ENCODE measurements around the gene ACSM6.

The ACSM6 gene

DNA sequence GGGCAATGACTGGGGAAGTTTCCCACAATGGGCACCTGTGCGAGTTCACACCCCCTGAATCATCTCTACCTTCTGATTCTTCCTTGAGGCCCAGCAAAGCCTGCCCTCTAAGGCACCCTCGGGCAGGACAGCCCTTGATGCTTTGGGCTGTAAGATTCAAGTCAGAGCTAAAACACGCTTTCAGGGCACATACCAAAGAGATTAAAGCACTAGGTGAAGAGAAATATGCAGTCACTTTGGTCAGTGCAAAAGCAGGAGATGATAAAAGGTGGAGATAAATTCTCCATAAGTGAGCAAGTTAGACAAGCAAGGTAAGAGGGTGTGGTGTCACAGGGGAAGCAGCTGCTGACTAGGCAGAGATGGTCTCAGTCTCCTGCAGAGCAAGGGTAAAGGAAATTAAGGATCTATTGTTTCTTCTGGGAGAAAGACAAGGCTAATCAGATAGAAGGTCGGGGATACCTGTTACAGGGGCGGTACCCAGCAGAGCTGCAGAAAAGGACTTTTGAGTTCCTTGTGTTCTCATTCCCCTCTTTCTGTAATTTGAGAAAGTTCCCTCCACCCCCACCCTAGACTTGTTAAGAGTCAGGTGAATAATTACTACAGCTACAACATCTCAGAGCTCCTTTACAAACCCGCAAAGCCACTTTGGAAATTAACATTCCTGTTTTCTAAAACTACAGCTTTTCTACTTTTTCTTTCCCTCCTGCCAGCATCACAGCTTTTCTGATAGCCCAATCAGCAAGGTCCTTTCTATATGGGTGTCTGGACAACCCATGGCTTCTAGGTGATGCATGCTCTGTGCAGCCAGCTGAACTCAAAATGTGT is 70.4 kb downstream of the ACSM6 start:
- DNase-seq (ENCODE audit: extremely low read depth, low read depth), result no peak
- TF ChIP-seq, protein P1, sequence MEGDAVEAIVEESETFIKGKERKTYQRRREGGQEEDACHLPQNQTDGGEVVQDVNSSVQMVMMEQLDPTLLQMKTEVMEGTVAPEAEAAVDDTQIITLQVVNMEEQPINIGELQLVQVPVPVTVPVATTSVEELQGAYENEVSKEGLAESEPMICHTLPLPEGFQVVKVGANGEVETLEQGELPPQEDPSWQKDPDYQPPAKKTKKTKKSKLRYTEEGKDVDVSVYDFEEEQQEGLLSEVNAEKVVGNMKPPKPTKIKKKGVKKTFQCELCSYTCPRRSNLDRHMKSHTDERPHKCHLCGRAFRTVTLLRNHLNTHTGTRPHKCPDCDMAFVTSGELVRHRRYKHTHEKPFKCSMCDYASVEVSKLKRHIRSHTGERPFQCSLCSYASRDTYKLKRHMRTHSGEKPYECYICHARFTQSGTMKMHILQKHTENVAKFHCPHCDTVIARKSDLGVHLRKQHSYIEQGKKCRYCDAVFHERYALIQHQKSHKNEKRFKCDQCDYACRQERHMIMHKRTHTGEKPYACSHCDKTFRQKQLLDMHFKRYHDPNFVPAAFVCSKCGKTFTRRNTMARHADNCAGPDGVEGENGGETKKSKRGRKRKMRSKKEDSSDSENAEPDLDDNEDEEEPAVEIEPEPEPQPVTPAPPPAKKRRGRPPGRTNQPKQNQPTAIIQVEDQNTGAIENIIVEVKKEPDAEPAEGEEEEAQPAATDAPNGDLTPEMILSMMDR (IDR thresholded peaks at IDR 0.05; ENCODE audit: low read depth, low read length), result no peak

DNA sequence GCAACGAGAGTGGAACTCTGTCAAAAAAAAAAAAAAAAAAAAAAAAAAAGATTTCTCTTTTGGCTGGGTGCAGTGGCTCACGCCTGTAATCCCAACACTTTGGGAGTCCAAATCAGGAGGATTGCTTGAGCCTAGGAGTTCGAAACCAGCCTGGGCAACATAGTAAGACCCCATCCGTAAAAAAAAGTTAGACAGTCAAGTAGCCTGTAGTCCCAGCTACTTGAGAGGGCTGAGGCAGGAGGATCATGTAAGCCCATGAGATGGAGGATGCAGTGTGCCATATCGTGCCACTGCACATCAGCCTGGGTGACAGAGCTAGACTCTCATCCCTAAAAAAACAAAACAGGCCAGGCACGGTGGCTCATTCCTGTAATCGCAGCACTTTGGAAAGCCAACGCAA is 71.5 kb downstream of the ACSM6 start:
- DNase-seq (ENCODE audit: extremely low read depth, low read depth), result no peak
- TF ChIP-seq, protein P1 (IDR thresholded peaks at IDR 0.05; ENCODE audit: low read depth, low read length), result no peak

DNA sequence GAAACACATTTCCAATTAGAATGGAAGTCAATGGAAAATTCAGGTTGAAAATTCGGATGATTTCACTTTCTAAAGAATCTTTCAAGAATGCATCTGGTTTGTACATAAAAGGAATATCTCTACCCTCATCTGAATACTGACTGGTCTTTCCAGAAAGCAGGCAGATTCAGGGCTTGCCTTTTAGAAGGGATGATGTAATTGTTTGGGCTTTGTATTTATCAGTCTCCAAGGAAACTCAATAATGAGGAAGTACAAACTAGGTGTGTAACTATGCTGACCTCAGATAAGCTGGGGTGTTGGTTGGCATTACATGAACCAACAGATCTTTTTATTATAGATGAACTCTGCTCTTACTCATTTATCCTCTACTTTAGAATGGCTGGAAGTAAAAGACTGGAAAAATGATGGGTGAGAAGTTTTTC is 72.6 kb downstream of the ACSM6 start:
- DNase-seq (ENCODE audit: extremely low read depth, low read depth), result peak; percentile 62
- TF ChIP-seq, protein P1 (IDR thresholded peaks at IDR 0.05; ENCODE audit: low read depth, low read length), result no peak

DNA sequence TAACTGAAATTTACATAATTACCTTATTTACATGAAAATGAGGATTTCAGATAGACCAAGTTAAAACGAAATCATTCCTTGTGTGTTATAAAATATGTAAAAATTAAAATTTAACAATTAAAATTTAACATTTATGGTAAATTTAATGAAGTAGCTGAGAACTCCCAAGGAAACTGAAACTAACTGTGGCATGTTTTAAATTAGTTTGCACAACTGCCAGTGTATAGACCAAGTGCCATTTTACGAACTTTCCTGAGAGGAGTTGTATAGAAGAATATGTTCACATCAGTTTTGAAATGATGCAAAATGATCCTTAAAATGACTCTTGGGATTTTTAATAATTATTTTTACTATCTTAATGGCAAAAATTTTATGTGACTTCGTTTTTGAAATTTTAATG is 73.2 kb downstream of the ACSM6 start:
- TF ChIP-seq, protein P1 (IDR thresholded peaks at IDR 0.05; ENCODE audit: low read depth, low read length), result no peak
- no peak for DNase-seq (ENCODE audit: extremely low read depth, low read depth)

DNA sequence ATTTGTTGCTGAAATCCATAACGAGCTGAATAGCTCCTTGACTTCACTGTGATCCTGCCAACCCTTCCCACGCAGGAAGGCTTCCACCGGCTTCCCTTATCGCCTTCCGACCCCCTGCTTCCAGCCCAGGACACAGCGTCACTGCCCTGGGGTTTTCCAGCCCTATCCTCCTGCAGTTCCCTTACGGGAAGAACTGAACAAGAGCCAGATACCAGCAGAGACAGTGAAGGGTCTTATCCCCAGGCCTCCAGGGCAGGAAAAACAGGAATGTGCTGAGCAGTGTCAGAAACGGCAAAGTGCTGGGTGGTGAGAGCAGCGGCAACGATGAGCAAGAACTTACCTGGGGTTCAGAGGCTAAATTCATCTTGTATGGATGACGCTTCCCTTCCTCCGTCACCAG is 74.4 kb downstream of the ACSM6 start:
- DNase-seq (ENCODE audit: extremely low read depth, low read depth), result no peak
- TF ChIP-seq, protein P1 (IDR thresholded peaks at IDR 0.05; ENCODE audit: low read depth, low read length), result no peak

DNA sequence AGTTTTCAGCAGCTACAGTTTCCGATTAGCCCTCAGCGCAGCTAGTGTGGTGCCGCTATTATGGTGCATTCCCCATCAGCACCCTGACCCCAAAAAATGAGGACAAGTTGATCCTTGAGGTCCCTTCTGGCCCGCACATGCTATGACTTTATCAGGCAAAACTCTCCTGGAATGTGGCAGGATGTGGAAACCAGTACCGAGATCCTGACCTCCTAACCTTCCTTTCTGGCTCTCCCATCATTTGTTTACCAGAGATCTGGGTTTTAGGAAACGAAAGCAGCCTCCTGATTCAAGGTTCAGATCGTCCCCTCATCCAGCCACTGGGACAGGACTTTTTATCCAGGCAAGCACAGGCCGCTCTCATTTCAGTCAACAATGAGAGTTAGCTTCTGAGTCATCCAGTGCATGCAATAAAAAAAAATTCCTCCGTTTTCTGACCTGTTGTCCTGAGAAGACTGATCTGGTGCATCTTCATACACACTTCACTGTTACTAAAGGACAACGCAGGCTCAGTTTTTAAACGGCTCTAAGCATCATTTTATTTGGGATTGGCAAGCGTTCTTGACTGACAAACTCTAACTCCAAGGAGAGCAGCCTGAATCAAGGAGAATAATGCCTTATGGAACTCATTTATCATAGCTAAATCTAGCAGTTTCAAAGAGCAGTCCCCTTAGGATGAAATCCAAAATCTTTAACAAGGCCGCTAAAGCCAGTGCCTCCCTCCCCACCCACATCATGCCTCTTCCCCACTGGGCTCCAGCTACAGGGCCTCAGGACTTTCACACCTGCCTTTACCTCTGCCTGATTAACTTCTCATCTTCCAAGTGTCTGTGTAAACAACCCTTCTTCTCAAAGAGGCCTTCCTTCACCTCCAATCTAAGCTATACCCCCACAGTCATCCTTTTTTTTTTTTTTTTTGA is 79.6 kb downstream of the ACSM6 start:
- DNase-seq (ENCODE audit: extremely low read depth, low read depth), result peak; percentile 64
- TF ChIP-seq, protein P1 (IDR thresholded peaks at IDR 0.05; ENCODE audit: low read depth, low read length), result no peak

Measured in AG09319 (cell line).